Mucosa of stomach (tissue), 1 donor: ENCODE measurements around the gene SSH2.
"Not testable (repeated sequence)": the region's sequence is repeated elsewhere in the genome, so short reads cannot be mapped to it uniquely, and the experiment has no call there.

Source experiments
- H3K27me3 ChIP-seq: one replicate; pipeline ENCODE4 v1.7.0; 2013; ENCODE audit warnings: mild to moderate bottlenecking, low read length; ENCODE audit not compliant: control insufficient read depth, insufficient read depth
- H3K36me3 ChIP-seq: one replicate; pipeline ENCODE4 v1.7.0; 2013; ENCODE audit warnings: low read length; ENCODE audit not compliant: control insufficient read depth, insufficient read depth
- H3K4me1 ChIP-seq: one replicate; pipeline ENCODE4 v1.7.0; 2013; ENCODE audit warnings: mild to moderate bottlenecking, low read length; ENCODE audit not compliant: control insufficient read depth, insufficient read depth
- H3K4me3 ChIP-seq: one replicate; pipeline ENCODE4 v1.7.0; 2013; ENCODE audit warnings: low read length
- H3K9ac ChIP-seq: one replicate; pipeline ENCODE4 v1.7.0; 2013; ENCODE audit warnings: mild to moderate bottlenecking, low read length, moderate library complexity
- H3K9me3 ChIP-seq: one replicate; pipeline ENCODE4 v1.7.0; 2013; ENCODE audit warnings: mild to moderate bottlenecking, low read length, moderate library complexity; ENCODE audit not compliant: control insufficient read depth
- donor health status: Pancreatic carcinoma.

SSH2 gene

DNA sequence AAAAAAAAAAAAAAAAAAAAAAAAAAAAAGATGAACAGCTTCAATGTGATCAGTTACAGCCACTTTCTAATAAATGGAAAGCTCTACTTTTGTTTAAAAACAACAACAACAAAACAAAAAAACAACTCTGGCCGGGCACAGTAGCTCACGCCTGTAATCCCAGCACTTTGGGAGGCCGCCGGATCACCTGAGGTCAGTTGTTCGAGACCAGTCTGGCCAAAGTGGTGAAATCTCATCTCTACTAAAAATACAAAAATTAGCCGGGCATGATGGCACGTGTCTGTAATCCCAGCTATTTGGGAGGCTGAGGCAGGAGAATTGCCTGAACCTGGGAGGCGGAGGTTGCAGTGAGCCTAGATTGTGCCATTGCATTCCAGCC, 150.2 kb downstream of the SSH2 start:
- H3K27me3 ChIP-seq, H3K4me3 ChIP-seq, H3K4me1 ChIP-seq, H3K9me3 ChIP-seq, H3K36me3 ChIP-seq, H3K9ac ChIP-seq: not testable (repeated sequence)

DNA sequence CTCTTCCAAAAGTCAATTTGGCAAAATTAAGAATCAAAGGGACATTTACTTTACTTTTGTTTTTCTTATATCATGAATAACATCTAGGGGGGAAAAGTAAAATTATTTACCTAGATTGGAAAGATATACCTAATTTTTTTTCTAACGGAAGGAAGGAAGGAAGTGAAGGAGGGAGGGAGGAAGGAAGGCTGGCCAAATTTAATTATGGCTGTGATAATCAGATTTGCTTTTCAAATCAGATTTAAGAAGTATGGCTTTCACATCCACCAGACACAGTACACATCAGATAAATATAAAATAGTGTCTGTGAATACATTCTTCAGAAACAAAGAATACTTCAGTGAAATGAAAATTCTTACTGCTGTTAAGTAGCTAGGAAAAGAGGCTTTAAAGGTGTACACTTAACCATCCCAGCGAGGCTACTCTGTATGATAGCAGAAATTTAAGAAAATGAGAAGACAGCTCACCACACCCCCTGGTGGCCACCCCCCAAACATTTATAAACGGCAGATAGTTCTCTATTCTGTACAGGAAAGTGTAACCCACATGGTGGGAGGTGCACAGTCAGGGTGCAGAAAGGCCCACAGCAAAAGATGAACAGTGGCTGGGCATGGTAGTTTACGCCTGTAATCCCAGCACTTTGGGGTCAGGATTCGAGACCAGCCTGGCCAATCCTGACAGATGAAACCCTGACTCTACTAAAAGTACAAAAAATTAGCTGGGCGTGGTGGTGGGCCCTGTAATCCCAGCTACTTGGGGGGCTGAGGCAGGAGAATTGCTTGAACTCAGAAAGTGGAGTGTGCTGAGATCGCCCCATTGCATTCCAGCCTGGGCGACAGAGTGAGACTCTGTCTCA, 150.8 kb downstream of the SSH2 start:
- Histone ChIP-seq H3K9me3 (no peaks in the 10 kb centered on the region), H3K27me3 (no peaks in the 10 kb centered on the region), H3K36me3 (no peaks in the 10 kb centered on the region), H3K4me3 (no peak overlapping the region), H3K4me1 (no peaks in the 10 kb centered on the region), H3K9ac (no peak overlapping the region)

DNA sequence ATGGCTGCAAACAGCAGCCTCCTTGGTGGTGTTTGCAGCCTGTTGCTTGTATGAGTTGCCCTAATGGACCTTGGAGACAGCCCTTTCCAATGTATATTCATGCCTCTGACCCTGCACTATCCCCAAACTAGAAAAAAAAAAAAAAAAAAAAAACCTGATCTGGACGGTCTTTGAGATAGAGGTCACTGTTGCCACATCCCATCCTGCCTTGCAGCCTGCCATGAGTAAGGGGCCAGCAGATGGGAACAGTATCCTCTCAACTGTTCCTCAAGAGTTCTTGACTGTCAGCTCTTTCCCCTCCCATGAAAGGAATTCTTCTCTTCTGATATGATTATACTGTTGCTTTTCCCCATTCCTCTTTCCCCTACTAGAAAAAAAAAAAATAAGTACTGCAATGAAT, 152.4 kb downstream of the SSH2 start:
- no peaks in the 10 kb centered on the region for H3K9me3 ChIP-seq
- no peak overlapping the region for H3K4me3 ChIP-seq
- no peaks in the 10 kb centered on the region for H3K36me3 ChIP-seq
- H3K4me1 ChIP-seq, result no peaks in the 10 kb centered on the region
- no peaks in the 10 kb centered on the region for H3K27me3 ChIP-seq
- H3K9ac ChIP-seq, result no peak overlapping the region

GRCh38 chr17:29776026-29776425, 154.0 kb downstream of the SSH2 start:
- Histone ChIP-seq H3K4me1 (no peaks in the 10 kb centered on the region), H3K27me3 (no peaks in the 10 kb centered on the region), H3K36me3 (no peaks in the 10 kb centered on the region)

DNA sequence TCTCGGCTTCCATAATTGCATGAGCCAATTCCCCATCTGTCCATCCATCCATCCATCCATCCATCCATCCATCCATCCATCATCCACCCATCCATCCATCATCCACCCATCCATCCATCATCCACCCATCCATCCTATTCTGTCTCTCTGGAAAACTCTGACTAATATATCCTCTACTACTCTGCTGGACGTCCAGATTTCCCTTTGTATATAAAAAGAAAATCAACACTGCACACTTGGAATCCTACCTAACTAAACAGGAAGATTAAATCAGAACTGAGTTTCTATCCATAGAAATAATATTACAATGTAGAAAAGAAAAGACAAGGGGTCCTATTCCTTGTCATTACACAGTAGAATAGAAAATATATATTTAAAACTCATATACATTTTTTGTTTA, 157.0 kb downstream of the SSH2 start:
- Histone ChIP-seq H3K9me3 (no peaks in the 10 kb centered on the region), H3K36me3 (no peaks in the 10 kb centered on the region), H3K4me1 (no peaks in the 10 kb centered on the region), H3K27me3 (no peaks in the 10 kb centered on the region), H3K9ac (no peak overlapping the region), H3K4me3 (no peak overlapping the region)

More at GRCh38 chr17:29776026-29776425, 154.0 kb downstream of the SSH2 start:
- Histone ChIP-seq H3K4me3 (no peak overlapping the region), H3K9me3 (no peaks in the 10 kb centered on the region), H3K9ac (no peak overlapping the region)

DNA sequence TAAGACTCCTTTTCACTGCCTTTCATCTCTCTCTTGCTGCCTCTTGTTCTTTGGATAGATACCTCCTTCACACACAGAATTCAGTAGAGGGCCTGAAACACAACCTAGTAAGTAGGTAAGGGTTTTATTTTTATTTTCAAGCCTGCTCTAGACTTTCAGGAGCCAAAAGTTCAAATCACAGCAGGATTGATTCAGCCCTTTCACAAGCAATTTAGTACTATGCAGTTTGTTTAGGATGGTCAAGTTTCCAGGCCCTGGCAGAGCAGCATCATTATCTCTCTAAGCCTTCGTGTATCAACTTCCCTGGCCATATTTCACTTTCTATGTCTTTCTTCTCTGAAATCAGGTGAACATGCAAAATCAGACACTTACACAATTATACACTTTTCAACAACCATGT, 158.5 kb downstream of the SSH2 start:
- no peaks in the 10 kb centered on the region for H3K27me3 ChIP-seq
- no peaks in the 10 kb centered on the region for H3K9me3 ChIP-seq
- no peak overlapping the region for H3K9ac ChIP-seq
- H3K36me3 ChIP-seq, result no peaks in the 10 kb centered on the region
- no peak overlapping the region for H3K4me3 ChIP-seq
- H3K4me1 ChIP-seq, result no peaks in the 10 kb centered on the region

GRCh38 chr17:29769225-29769624, 160.8 kb downstream of the SSH2 start:
- no peaks in the 10 kb centered on the region for H3K36me3 ChIP-seq
- no peaks in the 10 kb centered on the region for H3K27me3 ChIP-seq
- H3K4me3 ChIP-seq, result no peak overlapping the region
- H3K4me1 ChIP-seq, result no peaks in the 10 kb centered on the region
- H3K9me3 ChIP-seq, result no peaks in the 10 kb centered on the region
- no peak overlapping the region for H3K9ac ChIP-seq

DNA sequence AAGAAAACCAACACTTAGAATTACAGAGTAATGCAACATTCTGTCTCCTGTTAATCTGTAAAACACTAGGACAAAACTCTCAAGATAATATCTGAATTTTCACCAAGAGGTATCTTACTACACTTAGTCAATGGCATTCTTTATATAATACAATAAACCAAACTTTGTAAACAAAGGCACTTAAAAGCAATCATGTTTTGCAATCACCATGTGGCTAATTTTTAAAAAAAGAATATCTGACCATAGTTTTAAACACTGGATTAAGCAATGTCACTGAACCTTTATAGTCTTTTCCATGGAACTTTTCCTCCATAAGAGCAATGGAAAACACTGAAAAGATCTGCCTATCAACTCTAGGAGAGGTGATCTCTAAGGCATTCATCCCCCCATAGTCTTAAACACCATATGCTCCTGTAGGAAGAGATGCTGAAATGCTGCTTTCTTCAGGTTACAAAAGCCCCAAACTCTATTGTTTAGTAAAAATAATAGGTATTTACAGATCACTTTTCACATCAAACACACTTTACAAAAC, 163.2 kb downstream of the SSH2 start:
- Histone ChIP-seq H3K27me3 (no peaks in the 10 kb centered on the region), H3K9ac (no peak overlapping the region), H3K4me3 (no peak overlapping the region), H3K36me3 (no peaks in the 10 kb centered on the region), H3K4me1 (no peaks in the 10 kb centered on the region), H3K9me3 (no peaks in the 10 kb centered on the region)

GRCh38 chr17:29764748-29765147, 165.3 kb downstream of the SSH2 start:
- no peak overlapping the region for H3K9ac ChIP-seq
- H3K36me3 ChIP-seq, result no peaks in the 10 kb centered on the region
- no peak overlapping the region for H3K4me3 ChIP-seq
- peaks cover 4% of the 10 kb centered on the region for H3K27me3 ChIP-seq
- peaks cover 3% of the 10 kb centered on the region for H3K4me1 ChIP-seq
- no peaks in the 10 kb centered on the region for H3K9me3 ChIP-seq

DNA sequence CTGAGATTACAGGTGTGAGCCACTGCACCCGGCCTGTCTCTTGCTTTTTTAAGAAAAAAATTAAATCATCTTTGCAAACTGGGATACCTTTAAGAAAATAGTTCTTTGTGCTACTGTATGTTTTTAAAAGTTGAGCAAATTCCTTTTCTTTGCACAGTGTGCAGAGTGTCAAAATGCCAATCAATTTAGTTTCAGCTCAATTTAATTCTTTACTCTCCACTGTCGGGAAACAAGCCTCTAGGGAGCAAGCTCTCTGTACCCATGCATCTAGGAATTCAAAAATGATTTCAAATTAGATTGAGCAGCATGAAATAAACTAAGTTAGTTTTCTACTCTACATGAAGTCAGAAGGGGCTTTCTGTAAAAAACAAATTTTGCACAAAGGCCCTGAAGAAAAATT, 165.8 kb downstream of the SSH2 start:
- H3K36me3 ChIP-seq, result no peaks in the 10 kb centered on the region
- H3K4me3 ChIP-seq, result no peak overlapping the region
- peaks cover 4% of the 10 kb centered on the region for H3K27me3 ChIP-seq
- no peak overlapping the region for H3K9ac ChIP-seq
- no peaks in the 10 kb centered on the region for H3K9me3 ChIP-seq
- H3K4me1 ChIP-seq, result peaks cover 3% of the 10 kb centered on the region

DNA sequence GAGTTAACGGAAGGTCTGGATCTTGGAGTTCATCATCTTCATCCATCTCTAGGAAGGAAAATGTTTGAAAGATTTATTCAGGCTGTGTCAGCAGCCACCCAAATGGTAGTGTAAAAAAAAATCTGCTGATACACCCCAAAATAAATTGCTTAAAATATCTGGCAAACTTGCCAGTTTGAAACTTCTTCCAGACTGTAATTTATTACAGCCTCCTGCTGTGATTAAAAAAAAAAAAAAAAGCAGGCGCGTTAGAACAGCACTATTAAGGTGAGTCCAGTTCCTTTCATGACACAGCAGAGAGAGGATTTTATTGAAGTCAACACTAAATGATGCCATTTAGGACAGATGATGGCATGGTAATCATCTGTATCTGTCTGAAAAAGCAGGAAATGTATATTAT, 166.8 kb downstream of the SSH2 start:
- no peak overlapping the region for H3K9ac ChIP-seq
- H3K27me3 ChIP-seq, result peaks cover 4% of the 10 kb centered on the region
- H3K4me1 ChIP-seq, result peaks cover 3% of the 10 kb centered on the region
- H3K36me3 ChIP-seq, result no peaks in the 10 kb centered on the region
- H3K9me3 ChIP-seq, result no peaks in the 10 kb centered on the region
- H3K4me3 ChIP-seq, result no peak overlapping the region

- H3K9me3 ChIP-seq, result no peaks in the 10 kb centered on the region
- H3K36me3 ChIP-seq, result no peaks in the 10 kb centered on the region
- H3K4me1 ChIP-seq, result peaks cover 3% of the 10 kb centered on the region
- H3K9ac ChIP-seq, result peak overlapping the region; percentile 49
- peaks cover 4% of the 10 kb centered on the region for H3K27me3 ChIP-seq
- H3K4me3 ChIP-seq, result peak overlapping the region; percentile 10
These were observed 168.8 kb downstream of the SSH2 start for GRCh38 chr17:29761040-29761761.
